ENCODE measurements around the gene NAXE. TPM values are rescaled to one million over a fixed set of nuclear protein-coding genes. Genes with fewer than 3 reads are reported as not detected.

NAXE gene
- total RNA-seq, 6 donors from 2014 or later = 46.1 to 81.1 (median 60.0) TPM

DNA sequence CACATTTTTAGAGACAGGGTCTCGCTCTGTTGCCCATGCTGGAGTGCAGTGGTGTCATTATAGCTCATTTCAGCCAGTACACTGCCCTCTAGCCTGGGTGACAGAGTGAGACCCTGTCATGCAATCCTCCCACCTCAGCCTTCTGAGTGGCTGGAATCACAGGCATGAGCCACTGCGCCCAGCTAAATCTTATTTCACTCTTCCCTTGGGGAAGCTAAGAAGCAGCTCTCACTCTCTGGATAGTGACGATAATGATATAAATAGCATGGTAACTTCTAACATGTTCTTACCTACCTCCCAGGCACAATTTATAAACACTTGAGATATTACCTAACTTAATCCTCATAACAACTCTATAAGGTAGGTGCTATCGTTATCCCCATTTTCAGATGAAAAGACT, 44.1 kb upstream of the NAXE start:
- ATAC-seq (ENCODE audit: low FRiP score in 2 of 2) (no peak), DNase-seq (no peak)
- Histone ChIP-seq H3K36me3 (no peaks in the 10 kb centered on the region), H3K4me1 (no peaks in the 10 kb centered on the region), H3K27ac (no peak overlapping the region), H3K9me3 (no peaks in the 10 kb centered on the region), H3K27me3 (no peaks in the 10 kb centered on the region), H3K4me3 (no peak overlapping the region)
- TF ChIP-seq CTCF (IDR thresholded peaks at IDR 0.05) (no peak), POLR2A (IDR thresholded peaks at IDR 0.05) (no peak), POLR2AphosphoS5 (IDR thresholded peaks at IDR 0.05) (no peak), EP300 (IDR thresholded peaks at IDR 0.05) (no peak)
- WGBS, 2 donors = 95 to 97% methylated on average over 4 of the region's 4 CpGs

DNA sequence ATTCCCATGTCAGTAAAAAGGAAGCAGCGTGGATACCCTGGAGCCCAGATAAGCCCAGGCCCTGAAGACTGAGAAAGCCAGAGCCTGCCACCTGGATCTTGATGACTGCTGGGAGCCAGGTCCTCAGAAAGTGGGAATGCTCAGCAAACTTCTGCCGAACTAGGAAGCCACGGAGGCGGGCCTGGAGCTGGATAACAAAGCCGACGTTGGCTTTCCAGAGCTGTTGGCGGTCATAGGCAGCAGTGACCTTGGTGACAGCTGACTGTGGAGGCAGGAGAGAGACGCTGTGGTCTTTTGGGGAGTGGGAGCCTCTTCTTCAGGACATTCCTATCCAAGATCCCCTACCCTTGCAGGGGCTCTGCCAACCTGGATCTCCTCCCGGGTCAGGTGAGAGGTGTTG, 43.6 kb upstream of the NAXE start:
- no peaks in the 10 kb centered on the region for H3K36me3 ChIP-seq
- H3K27ac ChIP-seq = no peak overlapping the region
- WGBS, 2 donors = 89 to 98% methylated on average over 7 to 9 of the region's 9 CpGs

GRCh38 chr1:156549390-156549789, 42.2 kb upstream of the NAXE start:
- Histone ChIP-seq H3K36me3 (no peaks in the 10 kb centered on the region), H3K4me3 (no peak overlapping the region), H3K4me1 (no peaks in the 10 kb centered on the region), H3K9me3 (no peaks in the 10 kb centered on the region), H3K27me3 (no peaks in the 10 kb centered on the region), H3K27ac (no peak overlapping the region)
- no peak for TF ChIP-seq POLR2AphosphoS5 (IDR thresholded peaks at IDR 0.05)
- TF ChIP-seq EP300 (IDR thresholded peaks at IDR 0.05) = no peak
- TF ChIP-seq POLR2A (IDR thresholded peaks at IDR 0.05) = no peak
- no peak for TF ChIP-seq CTCF (IDR thresholded peaks at IDR 0.05)
- 67 to 72% methylated on average over 2 of the region's 2 CpGs for WGBS, 2 donors
- no peak for ATAC-seq (ENCODE audit: low FRiP score in 2 of 2)
- no peak for DNase-seq

More for the DNA sequence above, 43.6 kb upstream of the NAXE start:
- TF ChIP-seq CTCF (IDR thresholded peaks at IDR 0.05) (no peak), POLR2A (IDR thresholded peaks at IDR 0.05) (no peak), POLR2AphosphoS5 (IDR thresholded peaks at IDR 0.05) (no peak), EP300 (IDR thresholded peaks at IDR 0.05) (no peak)
- no peak for DNase-seq
- no peaks in the 10 kb centered on the region for H3K27me3 ChIP-seq
- no peaks in the 10 kb centered on the region for H3K4me1 ChIP-seq
- no peak overlapping the region for H3K4me3 ChIP-seq
- no peaks in the 10 kb centered on the region for H3K9me3 ChIP-seq
- no peak for ATAC-seq (ENCODE audit: low FRiP score in 2 of 2)

DNA sequence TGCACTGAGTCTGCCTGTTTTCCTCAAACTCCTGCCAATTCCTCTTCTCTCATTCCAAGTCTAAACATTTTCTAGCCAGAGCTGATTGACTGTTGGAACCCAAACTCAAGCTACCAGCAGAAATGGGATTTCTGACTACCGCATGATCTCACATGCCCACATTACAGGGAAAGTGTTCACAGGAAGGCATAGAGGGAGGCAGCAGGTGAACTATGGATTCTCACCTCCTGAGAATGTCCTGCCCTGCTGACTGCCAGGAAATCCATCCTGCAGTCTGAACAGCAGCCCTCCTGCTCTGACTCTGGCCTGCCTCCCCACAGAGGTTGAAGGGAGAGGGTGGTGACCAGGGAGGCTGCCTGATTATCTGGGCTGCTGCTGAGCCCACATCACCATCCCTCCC, 41.7 kb upstream of the NAXE start:
- DNase-seq (no peak), ATAC-seq (ENCODE audit: low FRiP score in 2 of 2) (no peak)
- no peak overlapping the region for H3K4me3 ChIP-seq
- no peak overlapping the region for H3K27ac ChIP-seq
- no peaks in the 10 kb centered on the region for H3K4me1 ChIP-seq
- no peaks in the 10 kb centered on the region for H3K9me3 ChIP-seq
- 84 to 100% methylated on average over 1 of the region's 1 CpG for WGBS, 2 donors
- TF ChIP-seq POLR2AphosphoS5 (IDR thresholded peaks at IDR 0.05) (no peak), EP300 (IDR thresholded peaks at IDR 0.05) (no peak), POLR2A (IDR thresholded peaks at IDR 0.05) (no peak), CTCF (IDR thresholded peaks at IDR 0.05) (no peak)
- H3K27me3 ChIP-seq = no peaks in the 10 kb centered on the region
- H3K36me3 ChIP-seq = no peaks in the 10 kb centered on the region

DNA sequence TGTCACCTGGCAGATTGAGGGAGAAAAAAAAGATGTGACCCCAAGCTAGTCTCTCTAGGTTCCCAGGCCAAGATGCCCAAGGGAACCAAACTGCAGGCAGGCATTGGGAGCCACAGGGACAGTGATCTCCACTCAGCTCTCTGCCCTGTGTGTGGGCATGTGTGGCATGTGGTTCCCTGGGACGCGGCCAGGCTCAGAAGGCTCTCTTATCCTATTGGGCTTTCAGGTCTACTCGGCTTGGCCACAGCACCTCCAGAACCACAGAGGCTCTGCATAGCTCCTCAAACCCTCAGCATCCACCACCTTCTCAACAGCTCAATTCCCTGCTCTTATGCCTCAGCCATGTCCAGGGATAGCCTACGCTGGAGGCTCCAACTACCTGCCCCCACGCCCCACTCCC, 41.2 kb upstream of the NAXE start:
- Histone ChIP-seq H3K4me1 (no peaks in the 10 kb centered on the region), H3K4me3 (no peak overlapping the region), H3K9me3 (no peaks in the 10 kb centered on the region), H3K36me3 (no peaks in the 10 kb centered on the region), H3K27ac (no peak overlapping the region), H3K27me3 (no peaks in the 10 kb centered on the region)
- ATAC-seq (ENCODE audit: low FRiP score in 2 of 2) (no peak), DNase-seq (no peak)
- no peak for TF ChIP-seq CTCF (IDR thresholded peaks at IDR 0.05)
- no peak for TF ChIP-seq EP300 (IDR thresholded peaks at IDR 0.05)
- TF ChIP-seq POLR2AphosphoS5 (IDR thresholded peaks at IDR 0.05) = no peak
- no peak for TF ChIP-seq POLR2A (IDR thresholded peaks at IDR 0.05)
- WGBS, 2 donors = 83 to 87% methylated on average over 5 of the region's 5 CpGs
